HG03139 (cell line): ENCODE measurements around the gene AMBP.

Experiments
- ATAC-seq: cut with Tn5 transposase; IDR thresholded peaks from one replicate; pipeline ENCODE4 v1.9.1; 2021; ENCODE audit not compliant: unreplicated experiment

AMBP gene

GRCh38 chr9:114033397-114034103 lies 44.5 kb downstream of the AMBP start:
- ATAC-seq: no peak

GRCh38 chr9:114031948-114032840 lies 45.9 kb downstream of the AMBP start:
- ATAC-seq: no peak

- no peak for ATAC-seq
Observed at GRCh38 chr9:114031037-114031630, 47.0 kb downstream of the AMBP start.

- no peak for ATAC-seq
Observed at GRCh38 chr9:114030364-114030763, 47.7 kb downstream of the AMBP start.

GRCh38 chr9:114029311-114030170 lies 48.6 kb downstream of the AMBP start:
- ATAC-seq: no peak

- no peak for ATAC-seq
Observed at GRCh38 chr9:114028646-114029045, 49.5 kb downstream of the AMBP start.

GRCh38 chr9:114027863-114028465 lies 50.1 kb downstream of the AMBP start:
- ATAC-seq: no peak

GRCh38 chr9:114027159-114027862 lies 50.8 kb downstream of the AMBP start:
- no peak for ATAC-seq

GRCh38 chr9:114026335-114026734 lies 51.8 kb downstream of the AMBP start:
- no peak for ATAC-seq

GRCh38 chr9:114025760-114026159 lies 52.3 kb downstream of the AMBP start:
- ATAC-seq: no peak

- no peak for ATAC-seq
Observed at GRCh38 chr9:114025196-114025753, 52.8 kb downstream of the AMBP start.

GRCh38 chr9:114023961-114024360 lies 54.1 kb downstream of the AMBP start:
- ATAC-seq: no peak

GRCh38 chr9:114021578-114021977 lies 56.5 kb downstream of the AMBP start:
- no peak for ATAC-seq

GRCh38 chr9:114017741-114018715 lies 60.1 kb downstream of the AMBP start:
- ATAC-seq: no peak

GRCh38 chr9:114016629-114017423 lies 61.3 kb downstream of the AMBP start:
- no peak for ATAC-seq

- ATAC-seq: no peak
Observed at GRCh38 chr9:114016101-114016500, 62.0 kb downstream of the AMBP start.

- no peak for ATAC-seq
Observed at GRCh38 chr9:114015607-114016006, 62.5 kb downstream of the AMBP start.

- ATAC-seq: no peak
Observed at GRCh38 chr9:114014044-114014443, 64.1 kb downstream of the AMBP start.
